Kidney epithelial cell (primary cell): ENCODE results near the gene SSBP4. TPM values are rescaled to one million over a fixed set of nuclear protein-coding genes. Genes with fewer than 3 reads are reported as not detected.
A peak's percentile ranks its signal among the peaks of the same experiment; 100 is the strongest.

ENCODE experiments used
- DNase-seq: peaks from one replicate; pipeline ENCODE4 v3.0.0-alpha.2; 2010; ENCODE audit warnings: low read depth
- H3K27me3 ChIP-seq: 2 replicates; pipeline ENCODE4 v1.6.0; 2011; ENCODE audit warnings: low read length; ENCODE audit not compliant: control insufficient read depth, insufficient read depth
- H3K36me3 ChIP-seq: 2 replicates; pipeline ENCODE4 v1.5.1; 2011; ENCODE audit warnings: low read length; ENCODE audit not compliant: control insufficient read depth, insufficient read depth
- H3K4me3 ChIP-seq: 2 replicates; pipeline ENCODE4 v1.5.1; 2011; ENCODE audit warnings: low read depth, mild to moderate bottlenecking, control low read depth, low read length
- CTCF ChIP-seq: IDR thresholded peaks from 2 replicates; pipeline ENCODE4 v1.5.1; 2011; ENCODE audit warnings: mild to moderate bottlenecking, moderate library complexity, low read length, control low read depth, inconsistent platforms; ENCODE audit not compliant: insufficient read depth, poor library complexity, severe bottlenecking
- total RNA-seq: library from RNA; depleted of rRNA; stranded (reverse); fragments of >200 nt; gene quantifications from 2 replicates; pipeline ENCODE4 v1.2.3, GENCODE V29; 2015

Gene SSBP4
- total RNA-seq, 1 donor from 2014 or later: 92.6 TPM

GRCh38 chr19:18426416-18426767 is 7.2 kb downstream of the SSBP4 start:
- Histone ChIP-seq H3K27me3 (no peaks in the 10 kb centered on the region), H3K4me3 (no peak overlapping the region), H3K36me3 (peaks cover 2% of the 10 kb centered on the region)
- no peak for DNase-seq
- no peak for TF ChIP-seq CTCF

GRCh38 chr19:18427080-18427742 is 8.0 kb downstream of the SSBP4 start:
- Histone ChIP-seq H3K27me3 (no peaks in the 10 kb centered on the region), H3K4me3 (no peak overlapping the region), H3K36me3 (peaks cover 2% of the 10 kb centered on the region)
- no peak for TF ChIP-seq CTCF
- DNase-seq: no peak

- no peak for DNase-seq
These were observed 8.5 kb downstream of the SSBP4 start for GRCh38 chr19:18427743-18428113.

GRCh38 chr19:18428173-18428786 is 9.1 kb downstream of the SSBP4 start:
- no peak for TF ChIP-seq CTCF
- DNase-seq: no peak
- no peak overlapping the region for H3K4me3 ChIP-seq
- H3K36me3 ChIP-seq: peaks cover 2% of the 10 kb centered on the region
- no peaks in the 10 kb centered on the region for H3K27me3 ChIP-seq

More at GRCh38 chr19:18427743-18428113, 8.5 kb downstream of the SSBP4 start:
- Histone ChIP-seq H3K27me3 (no peaks in the 10 kb centered on the region), H3K36me3 (peaks cover 2% of the 10 kb centered on the region), H3K4me3 (no peak overlapping the region)
- TF ChIP-seq CTCF: no peak

GRCh38 chr19:18428787-18429674 is 9.8 kb downstream of the SSBP4 start:
- Histone ChIP-seq H3K36me3 (peaks cover 2% of the 10 kb centered on the region), H3K27me3 (no peaks in the 10 kb centered on the region), H3K4me3 (peak overlapping the region; percentile 25)
- TF ChIP-seq CTCF: peak; percentile 4
- DNase-seq: no peak
